GM23248 (cell line): ENCODE measurements around the gene EIPR1.

Source experiments
- EZH2 ChIP-seq: fragments of 200-600 bp; sonication (generic); IDR thresholded peaks from 2 replicates; pipeline ENCODE4 v1.6.1; 2018; ENCODE audit warnings: antibody characterized with exemption, mild to moderate bottlenecking; ENCODE audit not compliant: insufficient read depth, poor library complexity, severe bottlenecking
- EZH2phosphoT487 ChIP-seq: fragments of 200-600 bp; sonication (generic); IDR thresholded peaks from 2 replicates; pipeline ENCODE4 v1.6.1; 2018; ENCODE audit warnings: antibody characterized with exemption, moderate library complexity, mild to moderate bottlenecking, low read depth; ENCODE audit not compliant: insufficient read depth

DNA sequence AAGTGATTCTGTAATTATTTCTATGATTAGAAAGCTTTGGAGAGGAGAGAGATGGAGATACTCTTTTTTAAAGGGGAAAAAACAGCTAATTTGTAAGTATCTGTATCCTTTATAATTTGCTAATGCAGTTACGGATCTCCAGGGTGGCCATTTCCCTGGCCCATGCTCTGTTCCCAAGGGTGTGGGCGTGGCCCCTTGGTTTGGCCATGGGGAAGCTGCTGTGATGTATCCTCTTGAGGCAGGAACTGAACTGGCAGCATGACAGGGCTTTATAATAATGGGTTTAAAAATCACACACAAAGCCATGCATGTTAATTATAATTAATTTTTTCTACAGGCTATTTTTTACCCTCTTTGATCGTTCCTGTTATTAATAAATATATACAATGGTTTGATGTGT lies 28.9 kb upstream of the EIPR1 start:
- no peak for TF ChIP-seq EZH2phosphoT487
- TF ChIP-seq EZH2: no peak
